ENCODE results near the gene ESYT3. TPM values are rescaled to one million over a fixed set of nuclear protein-coding genes. Genes with fewer than 3 reads are reported as not detected.
"Not testable (repeated sequence)": the region's sequence is repeated elsewhere in the genome, so short reads cannot be mapped to it uniquely, and the experiment has no call there.

Gene ESYT3
- total RNA-seq, 1 donor from 2014 or later = not detected

DNA sequence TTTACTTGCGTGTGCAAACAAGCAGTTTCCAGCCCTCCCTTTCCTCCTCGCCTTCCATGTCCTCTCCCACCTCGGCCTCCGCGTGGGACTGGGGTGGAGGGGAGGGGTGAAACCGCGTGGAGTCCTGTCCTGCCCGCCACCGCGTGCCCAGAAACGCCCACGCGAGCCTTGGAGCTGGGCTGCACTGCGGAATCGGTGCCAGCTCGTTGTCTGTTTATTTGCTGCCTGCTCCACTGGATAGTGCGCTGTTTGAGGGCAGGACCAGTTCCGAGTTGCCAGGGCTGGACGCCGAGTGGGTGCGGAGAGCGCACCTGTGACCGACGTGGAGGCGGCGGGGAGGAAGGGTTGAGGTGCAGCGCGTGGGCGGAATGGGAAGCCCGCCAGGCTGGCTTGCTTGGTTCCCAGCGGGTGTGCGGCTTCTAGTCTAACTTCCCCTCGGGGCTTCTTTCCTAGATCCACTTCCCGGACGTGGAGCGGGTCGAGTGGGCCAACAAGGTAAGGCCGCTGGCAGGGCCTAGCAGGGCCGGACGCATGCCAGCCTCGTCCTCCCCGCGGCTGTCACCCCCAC lies 17.3 kb downstream of the ESYT3 start:
- TF ChIP-seq CTCF (IDR thresholded peaks at IDR 0.05) = no peak
- peak in 1 of 2 donors; percentile 50 for DNase-seq (ENCODE audit: low spot score in 2 of 2)
- intact Hi-C loops (cut with DNase I) = no loop called here
- no peaks in the 10 kb centered on the region for H3K36me3 ChIP-seq
- H3K4me1 ChIP-seq = no peaks in the 10 kb centered on the region
- no peaks in the 10 kb centered on the region for H3K27me3 ChIP-seq
- H3K9me3 ChIP-seq = no peaks in the 10 kb centered on the region
- no peak overlapping the region for H3K4me3 ChIP-seq
- no peak overlapping the region for H3K27ac ChIP-seq

DNA sequence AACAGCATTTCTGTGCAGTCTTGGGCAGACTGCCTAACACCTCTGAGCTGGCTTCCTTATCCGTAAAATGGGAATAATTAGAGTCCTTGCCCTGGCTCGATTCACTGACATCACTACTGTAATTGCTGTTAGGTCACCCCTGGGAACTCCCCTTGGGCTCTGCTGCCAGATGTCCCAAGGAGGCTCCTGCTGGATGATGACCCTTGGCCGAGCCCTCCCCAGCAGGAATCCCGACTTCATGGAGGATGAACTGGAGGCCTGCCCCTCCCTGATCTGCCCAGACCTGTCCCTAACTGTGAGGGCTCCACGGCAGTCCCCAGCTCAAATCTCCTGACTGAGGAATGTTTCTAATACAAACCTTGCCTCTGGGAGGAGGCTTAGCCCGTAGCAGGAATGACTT lies 18.0 kb downstream of the ESYT3 start:
- Histone ChIP-seq H3K36me3 (no peaks in the 10 kb centered on the region), H3K4me3 (no peak overlapping the region), H3K27ac (no peak overlapping the region), H3K27me3 (no peaks in the 10 kb centered on the region), H3K9me3 (no peaks in the 10 kb centered on the region), H3K4me1 (no peaks in the 10 kb centered on the region)
- TF ChIP-seq CTCF (IDR thresholded peaks at IDR 0.05) = no peak
- intact Hi-C loops (cut with DNase I) = no loop called here
- DNase-seq (ENCODE audit: low spot score in 2 of 2) = peak in 1 of 2 donors; percentile 41

DNA sequence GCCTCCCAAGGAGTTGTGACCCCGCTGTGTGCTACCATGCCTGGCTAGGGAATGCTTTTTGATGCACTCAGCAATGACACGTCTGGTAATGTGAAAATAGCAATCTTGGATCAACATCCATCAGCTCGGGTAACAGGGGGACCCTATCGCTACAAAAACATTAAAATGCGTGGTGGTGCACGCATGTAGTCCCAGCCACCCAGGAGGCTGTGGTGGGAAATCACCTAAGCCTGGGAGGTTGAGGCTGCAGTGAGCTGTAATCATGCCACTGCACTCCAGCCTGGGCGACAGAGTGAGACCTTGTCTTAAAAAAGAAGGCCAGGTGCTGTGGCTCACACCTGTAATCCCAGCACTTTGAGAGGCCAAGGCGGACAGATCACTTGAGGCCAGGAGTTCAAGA lies 19.5 kb downstream of the ESYT3 start:
- H3K4me1 ChIP-seq; H3K27me3 ChIP-seq; H3K9me3 ChIP-seq; intact Hi-C loops (cut with DNase I); H3K27ac ChIP-seq; H3K36me3 ChIP-seq; H3K4me3 ChIP-seq: not testable (repeated sequence)
- DNase-seq (ENCODE audit: low spot score in 2 of 2) = peak in 1 of 2 donors; percentile 42

GRCh38 chr3:138455801-138456716 lies 21.6 kb downstream of the ESYT3 start:
- H3K27ac ChIP-seq = no peak overlapping the region
- H3K36me3 ChIP-seq = no peaks in the 10 kb centered on the region
- no peak for TF ChIP-seq CTCF (IDR thresholded peaks at IDR 0.05)
- DNase-seq (ENCODE audit: low spot score in 2 of 2) = peak in 1 of 2 donors; percentile 48
- H3K27me3 ChIP-seq = no peaks in the 10 kb centered on the region
- intact Hi-C loops (cut with DNase I) = no loop called here
- H3K4me3 ChIP-seq = no peak overlapping the region
- H3K9me3 ChIP-seq = no peaks in the 10 kb centered on the region
- no peaks in the 10 kb centered on the region for H3K4me1 ChIP-seq

DNA sequence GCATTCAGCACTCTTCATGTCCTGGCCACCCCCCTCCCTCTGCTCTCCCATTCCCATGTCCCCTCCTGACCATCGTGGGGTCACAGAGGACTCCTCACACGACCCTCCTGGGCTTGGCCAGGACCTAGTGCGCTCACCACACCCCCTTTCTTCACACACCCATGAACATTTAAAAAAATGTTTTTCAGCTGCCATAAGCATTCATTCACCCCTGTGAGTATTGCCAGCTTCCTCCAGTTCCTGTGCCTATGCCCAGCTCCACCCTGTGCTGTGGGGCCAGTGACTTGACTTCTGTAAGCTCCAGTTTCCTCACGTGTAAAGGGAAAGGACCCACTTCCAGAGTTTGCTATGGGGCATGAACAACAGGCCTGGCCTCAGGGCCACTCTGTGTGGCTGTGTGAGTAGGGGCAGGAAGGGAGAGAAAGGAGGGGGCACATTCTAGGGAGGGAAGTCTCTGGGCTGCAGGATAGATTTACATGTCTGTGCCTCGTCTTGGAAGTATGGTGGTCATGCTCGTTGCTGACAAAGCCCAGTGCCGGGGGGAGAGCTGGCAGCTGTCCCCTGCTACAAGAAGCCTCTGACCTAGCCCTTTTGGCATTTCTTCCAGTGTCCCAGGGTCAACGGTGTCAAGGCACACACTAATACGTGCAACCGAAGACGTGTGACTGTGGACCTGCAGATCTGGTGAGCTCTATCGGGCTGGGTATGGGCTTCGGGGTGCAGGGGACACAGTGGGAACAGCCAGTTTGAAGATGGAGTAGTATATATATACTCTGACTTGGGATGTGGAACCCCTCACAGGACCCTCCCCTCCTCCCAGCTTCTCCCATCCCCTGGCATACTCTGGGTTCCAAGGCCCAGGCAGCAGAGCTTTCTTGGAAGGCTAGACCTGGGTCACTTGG lies 22.8 kb downstream of the ESYT3 start:
- intact Hi-C loops (cut with DNase I) = no loop called here
- no peak overlapping the region for H3K4me3 ChIP-seq
- H3K36me3 ChIP-seq = no peaks in the 10 kb centered on the region
- TF ChIP-seq CTCF (IDR thresholded peaks at IDR 0.05) = no peak
- no peaks in the 10 kb centered on the region for H3K27me3 ChIP-seq
- no peaks in the 10 kb centered on the region for H3K4me1 ChIP-seq
- no peak overlapping the region for H3K27ac ChIP-seq
- peak in 1 of 2 donors; percentile 40 for DNase-seq (ENCODE audit: low spot score in 2 of 2)
- H3K9me3 ChIP-seq = no peaks in the 10 kb centered on the region
